HepG2 (cell line): Measurements from ENCODE around the gene MYBPC2. TPM values are rescaled to one million over a fixed set of nuclear protein-coding genes. Genes with fewer than 3 reads are reported as not detected.

ENCODE experiments used
- ASH2L ChIP-seq: fragments of 300-600, 200-600 bp; sonication (generic); IDR thresholded peaks from 2 replicates; pipeline ENCODE4 v1.7.0; 2017; ENCODE audit warnings: low read depth, mild to moderate bottlenecking, moderate library complexity, mixed read lengths, low read length; ENCODE audit not compliant: insufficient read length
- HMG20B ChIP-seq: conservative IDR thresholded peaks from 2 replicates; pipeline ENCODE4 v1.6.1; 2016; ENCODE audit warnings: missing genetic modification reagents, missing compliant biosample characterization
- HOXA5 ChIP-seq: sonication (generic); formaldehyde crosslinking; IDR thresholded peaks from 2 replicates; pipeline ENCODE4 v1.4.0; 2020; ENCODE audit warnings: missing genetic modification reagents
- MLLT10 ChIP-seq: sonication (generic); formaldehyde crosslinking; IDR thresholded peaks from 2 replicates; pipeline ENCODE4 v1.4.0; 2020; ENCODE audit warnings: missing genetic modification reagents
- NFRKB ChIP-seq: fragments of 450-650 bp; IDR thresholded peaks from 2 replicates; pipeline ENCODE4 v1.6.1; 2017
- SP140L ChIP-seq: sonication (generic); formaldehyde crosslinking; IDR thresholded peaks from 2 replicates; pipeline ENCODE4 v1.4.0; 2020; ENCODE audit warnings: missing genetic modification reagents, borderline replicate concordance
- SPEN ChIP-seq: sonication (generic); formaldehyde crosslinking; IDR thresholded peaks from 2 replicates; pipeline ENCODE4 v1.5.1; 2020; ENCODE audit warnings: low read depth, mild to moderate bottlenecking, missing genetic modification reagents
- TEAD2 ChIP-seq: sonication (generic); formaldehyde crosslinking; IDR thresholded peaks from 2 replicates; pipeline ENCODE4 v1.9.0; 2021; ENCODE audit warnings: missing genetic modification reagents
- USF2 ChIP-seq, 2 experiments: sonication (generic) in 1 of 2; formaldehyde crosslinking in 1 of 2; IDR thresholded peaks; 2 replicates each; pipeline versions ENCODE4 v1.5.1 to v1.6.1; 2011 to 2020; ENCODE audit warnings: borderline replicate concordance in 1 of 2, low read depth in 1 of 2, low read length in 1 of 2, mild to moderate bottlenecking in 1 of 2, missing genetic modification reagents in 1 of 2, moderate library complexity in 1 of 2
- ZBTB20 ChIP-seq: sonication (generic); formaldehyde crosslinking; IDR thresholded peaks from 2 replicates; pipeline ENCODE4 v1.8.1; 2023; ENCODE audit warnings: missing genetic modification reagents, low read depth, mild to moderate bottlenecking, borderline replicate concordance
- ZFP37 ChIP-seq: sonication (generic); formaldehyde crosslinking; IDR thresholded peaks from 2 replicates; pipeline ENCODE4 v1.4.0; 2020; ENCODE audit warnings: missing genetic modification reagents, borderline replicate concordance
- ZFY ChIP-seq: sonication (generic); formaldehyde crosslinking; IDR thresholded peaks from 2 replicates; pipeline ENCODE4 v1.4.0; 2020; ENCODE audit warnings: missing genetic modification reagents
- ZNF251 ChIP-seq: sonication (generic); formaldehyde crosslinking; IDR thresholded peaks from 2 replicates; pipeline ENCODE4 v1.9.0; 2021; ENCODE audit warnings: mild to moderate bottlenecking, missing genetic modification reagents
- ZNF264 ChIP-seq: sonication (generic); formaldehyde crosslinking; IDR thresholded peaks from 2 replicates; pipeline ENCODE4 v1.4.0; 2020; ENCODE audit warnings: missing genetic modification reagents
- ZNF670 ChIP-seq: sonication (generic); formaldehyde crosslinking; IDR thresholded peaks from 2 replicates; pipeline ENCODE4 v1.8.0; 2022; ENCODE audit warnings: mild to moderate bottlenecking, missing genetic modification reagents, borderline replicate concordance
- ZNF749 ChIP-seq: sonication (generic); formaldehyde crosslinking; IDR thresholded peaks from 2 replicates; pipeline ENCODE4 v1.8.0; 2022; ENCODE audit warnings: mild to moderate bottlenecking, missing genetic modification reagents, moderate library complexity, borderline replicate concordance
- ZNF839 ChIP-seq: sonication (generic); formaldehyde crosslinking; IDR thresholded peaks from 2 replicates; pipeline ENCODE4 v1.4.0; 2020; ENCODE audit warnings: missing genetic modification reagents, mild to moderate bottlenecking, borderline replicate concordance
- ZSCAN25 ChIP-seq: sonication (generic); formaldehyde crosslinking; IDR thresholded peaks from 2 replicates; pipeline ENCODE4 v1.8.0; 2022; ENCODE audit warnings: mild to moderate bottlenecking, missing genetic modification reagents
- ZSCAN31 ChIP-seq: sonication (generic); formaldehyde crosslinking; IDR thresholded peaks from 2 replicates; pipeline ENCODE4 v1.5.0; 2020; ENCODE audit warnings: low read depth, mild to moderate bottlenecking, missing genetic modification reagents
- polyA plus RNA-seq, 8 experiments: library from polyadenylated mRNA; depleted of rRNA in 3 of 8; stranded (reverse) in 7 of 8; unstranded in 1 of 8; fragments of >200 nt; fragmentation: Illumina TruSeq in 4 of 8; extraction: Trizol in 4 of 8; gene quantifications; 2 replicates each; pipeline versions ENCODE4 v1.2.1 to v1.2.3, GENCODE V29; 2011 to 2016; ENCODE audit warnings: low read depth in 4 of 8, missing spikeins in 1 of 8, mixed read lengths in 1 of 8; ENCODE audit not compliant: insufficient read depth in 1 of 8
- total RNA-seq, 5 experiments: library from RNA; depleted of rRNA; stranded (reverse); fragments of >200 nt; fragmentation: Illumina TruSeq; extraction: Trizol; gene quantifications; 2 replicates each; pipeline ENCODE4 v1.2.3, GENCODE V29; 2016; ENCODE audit warnings: low read depth in 1 of 5
- TF ChIP-seq, protein P1 (sequence below): IDR thresholded peaks from 2 replicates; pipeline ENCODE4 v1.6.1; 2016; ENCODE audit warnings: low read depth, missing genetic modification reagents, missing compliant biosample characterization
- TF ChIP-seq, protein P2 (sequence below): sonication (generic); formaldehyde crosslinking; IDR thresholded peaks from 2 replicates; pipeline ENCODE4 v1.4.0; 2020; ENCODE audit warnings: missing genetic modification reagents
- TF ChIP-seq, protein P3 (sequence below): sonication (generic); formaldehyde crosslinking; IDR thresholded peaks from 2 replicates; pipeline ENCODE4 v1.4.0; 2020; ENCODE audit warnings: missing genetic modification reagents

Gene MYBPC2
- total and polyA plus RNA-seq, 2 of the 13 experiments (the other 11 are each of a cell fraction or from before 2014, with no cell fraction given), result not detected

- TF ChIP-seq, protein P1, sequence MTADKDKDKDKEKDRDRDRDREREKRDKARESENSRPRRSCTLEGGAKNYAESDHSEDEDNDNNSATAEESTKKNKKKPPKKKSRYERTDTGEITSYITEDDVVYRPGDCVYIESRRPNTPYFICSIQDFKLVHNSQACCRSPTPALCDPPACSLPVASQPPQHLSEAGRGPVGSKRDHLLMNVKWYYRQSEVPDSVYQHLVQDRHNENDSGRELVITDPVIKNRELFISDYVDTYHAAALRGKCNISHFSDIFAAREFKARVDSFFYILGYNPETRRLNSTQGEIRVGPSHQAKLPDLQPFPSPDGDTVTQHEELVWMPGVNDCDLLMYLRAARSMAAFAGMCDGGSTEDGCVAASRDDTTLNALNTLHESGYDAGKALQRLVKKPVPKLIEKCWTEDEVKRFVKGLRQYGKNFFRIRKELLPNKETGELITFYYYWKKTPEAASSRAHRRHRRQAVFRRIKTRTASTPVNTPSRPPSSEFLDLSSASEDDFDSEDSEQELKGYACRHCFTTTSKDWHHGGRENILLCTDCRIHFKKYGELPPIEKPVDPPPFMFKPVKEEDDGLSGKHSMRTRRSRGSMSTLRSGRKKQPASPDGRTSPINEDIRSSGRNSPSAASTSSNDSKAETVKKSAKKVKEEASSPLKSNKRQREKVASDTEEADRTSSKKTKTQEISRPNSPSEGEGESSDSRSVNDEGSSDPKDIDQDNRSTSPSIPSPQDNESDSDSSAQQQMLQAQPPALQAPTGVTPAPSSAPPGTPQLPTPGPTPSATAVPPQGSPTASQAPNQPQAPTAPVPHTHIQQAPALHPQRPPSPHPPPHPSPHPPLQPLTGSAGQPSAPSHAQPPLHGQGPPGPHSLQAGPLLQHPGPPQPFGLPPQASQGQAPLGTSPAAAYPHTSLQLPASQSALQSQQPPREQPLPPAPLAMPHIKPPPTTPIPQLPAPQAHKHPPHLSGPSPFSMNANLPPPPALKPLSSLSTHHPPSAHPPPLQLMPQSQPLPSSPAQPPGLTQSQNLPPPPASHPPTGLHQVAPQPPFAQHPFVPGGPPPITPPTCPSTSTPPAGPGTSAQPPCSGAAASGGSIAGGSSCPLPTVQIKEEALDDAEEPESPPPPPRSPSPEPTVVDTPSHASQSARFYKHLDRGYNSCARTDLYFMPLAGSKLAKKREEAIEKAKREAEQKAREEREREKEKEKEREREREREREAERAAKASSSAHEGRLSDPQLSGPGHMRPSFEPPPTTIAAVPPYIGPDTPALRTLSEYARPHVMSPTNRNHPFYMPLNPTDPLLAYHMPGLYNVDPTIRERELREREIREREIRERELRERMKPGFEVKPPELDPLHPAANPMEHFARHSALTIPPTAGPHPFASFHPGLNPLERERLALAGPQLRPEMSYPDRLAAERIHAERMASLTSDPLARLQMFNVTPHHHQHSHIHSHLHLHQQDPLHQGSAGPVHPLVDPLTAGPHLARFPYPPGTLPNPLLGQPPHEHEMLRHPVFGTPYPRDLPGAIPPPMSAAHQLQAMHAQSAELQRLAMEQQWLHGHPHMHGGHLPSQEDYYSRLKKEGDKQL (CRISPR knock-in tag), result no peak
- TF ChIP-seq ZNF264 (CRISPR knock-in tag) (no peak), ZSCAN25 (no peak), TEAD2 (CRISPR knock-in tag) (no peak), SPEN (CRISPR knock-in tag) (0 out of 2 replicates have a peak, but pooled peaks have one; percentile 50), ZFP37 (no peak), SP140L (CRISPR knock-in tag) (no peak), ZNF839 (CRISPR knock-in tag) (no peak), USF2 (IDR thresholded peaks at IDR 0.05; ENCODE audit: low read depth, low read length) (no peak), USF2 (CRISPR knock-in tag; IDR thresholded peaks at IDR 0.05; ENCODE audit: borderline replicate concordance) (no peak), ZFY (CRISPR knock-in tag) (peak; percentile 67), ZSCAN31 (CRISPR knock-in tag) (no peak), ZNF670 (no peak), NFRKB (no peak), ZNF749 (CRISPR knock-in tag) (no peak), ASH2L (no peak), ZNF251 (no peak), ZBTB20 (no peak), HOXA5 (CRISPR knock-in tag) (no peak), MLLT10 (CRISPR knock-in tag) (no peak), HMG20B (CRISPR knock-in tag) (no peak)
- TF ChIP-seq, protein P2, sequence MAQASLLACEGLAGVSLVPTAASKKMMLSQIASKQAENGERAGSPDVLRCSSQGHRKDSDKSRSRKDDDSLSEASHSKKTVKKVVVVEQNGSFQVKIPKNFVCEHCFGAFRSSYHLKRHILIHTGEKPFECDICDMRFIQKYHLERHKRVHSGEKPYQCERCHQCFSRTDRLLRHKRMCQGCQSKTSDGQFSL (CRISPR knock-in tag), result peak; percentile 8; the same call in 1 of the 2 replicates
- TF ChIP-seq, protein P3, sequence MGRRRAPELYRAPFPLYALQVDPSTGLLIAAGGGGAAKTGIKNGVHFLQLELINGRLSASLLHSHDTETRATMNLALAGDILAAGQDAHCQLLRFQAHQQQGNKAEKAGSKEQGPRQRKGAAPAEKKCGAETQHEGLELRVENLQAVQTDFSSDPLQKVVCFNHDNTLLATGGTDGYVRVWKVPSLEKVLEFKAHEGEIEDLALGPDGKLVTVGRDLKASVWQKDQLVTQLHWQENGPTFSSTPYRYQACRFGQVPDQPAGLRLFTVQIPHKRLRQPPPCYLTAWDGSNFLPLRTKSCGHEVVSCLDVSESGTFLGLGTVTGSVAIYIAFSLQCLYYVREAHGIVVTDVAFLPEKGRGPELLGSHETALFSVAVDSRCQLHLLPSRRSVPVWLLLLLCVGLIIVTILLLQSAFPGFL (CRISPR knock-in tag), result no peak
These were observed 81.2 kb downstream of the MYBPC2 start, which contains the start of gene ASPDH (continued) for GRCh38 chr19:50513746-50514345.
